HL-60 (cell line): ENCODE measurements around the gene PRLR.
"Not testable (repeated sequence)": the region's sequence is repeated elsewhere in the genome, so short reads cannot be mapped to it uniquely, and the experiment has no call there.

ENCODE experiments used
- DNase-seq, 2 experiments: peaks; one replicate each; pipeline ENCODE4 v3.0.0-alpha.2; 2010 to 2020; ENCODE audit warnings: low read depth in 1 of 2, low spot score in 1 of 2
- H3K27ac ChIP-seq: fragments of 250-450 bp; sonication (Bioruptor Pico); replicated peaks from 2 replicates; pipeline ENCODE4 v1.5.1; 2020; ENCODE audit warnings: mild to moderate bottlenecking, moderate library complexity
- H3K27me3 ChIP-seq: fragments of 250-450 bp; sonication (Bioruptor Pico); 2 replicates; pipeline ENCODE4 v1.5.1; 2021; ENCODE audit warnings: mild to moderate bottlenecking, moderate library complexity; ENCODE audit not compliant: insufficient read depth, poor library complexity, severe bottlenecking
- H3K4me3 ChIP-seq: replicated peaks from 2 replicates; pipeline ENCODE4 v1.5.1; 2011; ENCODE audit warnings: mild to moderate bottlenecking, control low read depth, low read length; ENCODE audit not compliant: insufficient read depth
- CTCF ChIP-seq: IDR thresholded peaks from one replicate; pipeline ENCODE4 v1.5.1; 2011; ENCODE audit warnings: low read length, control low read depth, inconsistent platforms; ENCODE audit not compliant: insufficient read depth
- GABPA ChIP-seq: IDR thresholded peaks from 2 replicates; pipeline ENCODE4 v1.6.1; 2012; ENCODE audit warnings: low read depth
- POLR2AphosphoS5 ChIP-seq: IDR thresholded peaks from 2 replicates; pipeline ENCODE4 v1.6.1; 2012; ENCODE audit warnings: low read depth
- SPI1 ChIP-seq: IDR thresholded peaks from 2 replicates; pipeline ENCODE4 v1.6.1; 2012; ENCODE audit warnings: low read depth, mild to moderate bottlenecking, borderline replicate concordance
- TF ChIP-seq, protein P1 (sequence below): IDR thresholded peaks from 2 replicates; pipeline ENCODE4 v1.6.1; 2012; ENCODE audit warnings: low read depth; ENCODE audit not compliant: insufficient replicate concordance

The PRLR gene

GRCh38 chr5:35038891-35039290 lies 191.4 kb downstream of the PRLR start:
- no peak for DNase-seq
- Histone ChIP-seq H3K4me3 (no peak overlapping the region), H3K27ac (no peak overlapping the region), H3K27me3 (peaks cover 4% of the 10 kb centered on the region)
- TF ChIP-seq, protein P1, sequence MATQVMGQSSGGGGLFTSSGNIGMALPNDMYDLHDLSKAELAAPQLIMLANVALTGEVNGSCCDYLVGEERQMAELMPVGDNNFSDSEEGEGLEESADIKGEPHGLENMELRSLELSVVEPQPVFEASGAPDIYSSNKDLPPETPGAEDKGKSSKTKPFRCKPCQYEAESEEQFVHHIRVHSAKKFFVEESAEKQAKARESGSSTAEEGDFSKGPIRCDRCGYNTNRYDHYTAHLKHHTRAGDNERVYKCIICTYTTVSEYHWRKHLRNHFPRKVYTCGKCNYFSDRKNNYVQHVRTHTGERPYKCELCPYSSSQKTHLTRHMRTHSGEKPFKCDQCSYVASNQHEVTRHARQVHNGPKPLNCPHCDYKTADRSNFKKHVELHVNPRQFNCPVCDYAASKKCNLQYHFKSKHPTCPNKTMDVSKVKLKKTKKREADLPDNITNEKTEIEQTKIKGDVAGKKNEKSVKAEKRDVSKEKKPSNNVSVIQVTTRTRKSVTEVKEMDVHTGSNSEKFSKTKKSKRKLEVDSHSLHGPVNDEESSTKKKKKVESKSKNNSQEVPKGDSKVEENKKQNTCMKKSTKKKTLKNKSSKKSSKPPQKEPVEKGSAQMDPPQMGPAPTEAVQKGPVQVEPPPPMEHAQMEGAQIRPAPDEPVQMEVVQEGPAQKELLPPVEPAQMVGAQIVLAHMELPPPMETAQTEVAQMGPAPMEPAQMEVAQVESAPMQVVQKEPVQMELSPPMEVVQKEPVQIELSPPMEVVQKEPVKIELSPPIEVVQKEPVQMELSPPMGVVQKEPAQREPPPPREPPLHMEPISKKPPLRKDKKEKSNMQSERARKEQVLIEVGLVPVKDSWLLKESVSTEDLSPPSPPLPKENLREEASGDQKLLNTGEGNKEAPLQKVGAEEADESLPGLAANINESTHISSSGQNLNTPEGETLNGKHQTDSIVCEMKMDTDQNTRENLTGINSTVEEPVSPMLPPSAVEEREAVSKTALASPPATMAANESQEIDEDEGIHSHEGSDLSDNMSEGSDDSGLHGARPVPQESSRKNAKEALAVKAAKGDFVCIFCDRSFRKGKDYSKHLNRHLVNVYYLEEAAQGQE: no peak
- TF ChIP-seq CTCF (no peak), SPI1 (no peak), POLR2AphosphoS5 (no peak), GABPA (no peak)

- H3K4me3 ChIP-seq: no peak overlapping the region
- H3K27me3 ChIP-seq: peaks cover 4% of the 10 kb centered on the region
- H3K27ac ChIP-seq: no peak overlapping the region
- TF ChIP-seq, protein P1: no peak
- TF ChIP-seq SPI1: no peak
- no peak for TF ChIP-seq CTCF
- TF ChIP-seq POLR2AphosphoS5: no peak
- TF ChIP-seq GABPA: no peak
- DNase-seq: no peak
Observed at GRCh38 chr5:35036536-35036935, 193.8 kb downstream of the PRLR start.

- DNase-seq, H3K27me3 ChIP-seq, H3K27ac ChIP-seq, H3K4me3 ChIP-seq: not testable (repeated sequence)
Observed at GRCh38 chr5:35035929-35036328, 194.4 kb downstream of the PRLR start.

DNA sequence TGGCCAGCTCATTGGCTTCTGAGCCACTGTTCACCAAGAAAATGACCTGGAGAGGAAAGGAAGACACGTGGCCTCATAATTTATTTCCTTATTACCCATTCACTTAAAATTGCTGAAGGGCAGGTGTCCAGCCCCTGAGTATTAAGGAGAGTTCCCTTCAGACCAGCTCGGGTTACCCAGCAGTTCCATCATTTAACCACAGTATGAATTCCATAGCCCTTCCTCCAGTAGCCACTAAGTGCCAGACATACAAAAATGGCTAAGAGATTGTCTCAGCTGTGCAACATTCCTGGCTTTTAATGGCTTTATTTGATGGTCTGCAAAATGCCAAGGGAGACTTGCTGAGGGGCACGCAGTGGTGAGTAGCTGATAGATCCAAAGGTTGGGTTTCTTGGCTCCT lies 195.0 kb downstream of the PRLR start:
- no peak for DNase-seq
- Histone ChIP-seq H3K27ac (no peak overlapping the region), H3K27me3 (no peaks in the 10 kb centered on the region), H3K4me3 (no peak overlapping the region)
- no peak for TF ChIP-seq SPI1
- TF ChIP-seq CTCF: no peak
- no peak for TF ChIP-seq GABPA
- no peak for TF ChIP-seq POLR2AphosphoS5
- TF ChIP-seq, protein P1: no peak
